Peyer's patch (tissue), 4 donors: ENCODE measurements around the gene MAGEA3.
"Not testable (repeated sequence)": the region's sequence is repeated elsewhere in the genome, so short reads cannot be mapped to it uniquely, and the experiment has no call there.

Experiments
- POLR2A ChIP-seq, 2 donors: fragments of 450-650 bp; IDR thresholded peaks; one replicate each; pipeline ENCODE4 v1.5.1; 2017; ENCODE audit warnings: antibody characterized with exemption in 2 of 2, mild to moderate bottlenecking in 2 of 2, moderate library complexity in 2 of 2
- TF ChIP-seq, protein P1 (sequence below), 6 experiments: fragments of 450-650 bp in 4 of 6; fragments of 200-600 bp in 2 of 6; sonication (generic) in 1 of 6; IDR thresholded peaks; one replicate each; pipeline ENCODE4 v1.5.1; 2017 to 2019; ENCODE audit warnings: antibody characterized with exemption in 6 of 6, mild to moderate bottlenecking in 3 of 6, moderate library complexity in 1 of 6

GRCh38 chrX:152736528-152736927 is 37.9 kb downstream of the MAGEA3 start:
- TF ChIP-seq, protein P1, sequence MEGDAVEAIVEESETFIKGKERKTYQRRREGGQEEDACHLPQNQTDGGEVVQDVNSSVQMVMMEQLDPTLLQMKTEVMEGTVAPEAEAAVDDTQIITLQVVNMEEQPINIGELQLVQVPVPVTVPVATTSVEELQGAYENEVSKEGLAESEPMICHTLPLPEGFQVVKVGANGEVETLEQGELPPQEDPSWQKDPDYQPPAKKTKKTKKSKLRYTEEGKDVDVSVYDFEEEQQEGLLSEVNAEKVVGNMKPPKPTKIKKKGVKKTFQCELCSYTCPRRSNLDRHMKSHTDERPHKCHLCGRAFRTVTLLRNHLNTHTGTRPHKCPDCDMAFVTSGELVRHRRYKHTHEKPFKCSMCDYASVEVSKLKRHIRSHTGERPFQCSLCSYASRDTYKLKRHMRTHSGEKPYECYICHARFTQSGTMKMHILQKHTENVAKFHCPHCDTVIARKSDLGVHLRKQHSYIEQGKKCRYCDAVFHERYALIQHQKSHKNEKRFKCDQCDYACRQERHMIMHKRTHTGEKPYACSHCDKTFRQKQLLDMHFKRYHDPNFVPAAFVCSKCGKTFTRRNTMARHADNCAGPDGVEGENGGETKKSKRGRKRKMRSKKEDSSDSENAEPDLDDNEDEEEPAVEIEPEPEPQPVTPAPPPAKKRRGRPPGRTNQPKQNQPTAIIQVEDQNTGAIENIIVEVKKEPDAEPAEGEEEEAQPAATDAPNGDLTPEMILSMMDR (IDR thresholded peaks at IDR 0.05): not testable (repeated sequence)
- not testable (repeated sequence) for TF ChIP-seq POLR2A (IDR thresholded peaks at IDR 0.05)
